ENCODE results near the gene SIPA1L3.

The SIPA1L3 gene

GRCh38 chr19:37931881-37932655 lies 25.1 kb downstream of the SIPA1L3 start:
- Histone ChIP-seq H3K27me3 (ENCODE audit: low read depth, low read length) (no peaks in the 10 kb centered on the region), H3K9me3 (ENCODE audit: insufficient read depth, low read length) (peaks cover 17% of the 10 kb centered on the region; the same call in 1 of the 2 replicates), H3K79me2 (ENCODE audit: low read length) (peaks cover 50% of the 10 kb centered on the region), H3K9ac (ENCODE audit: low read length) (peak overlapping the region; percentile 79), H3K36me3 (replicated peaks; ENCODE audit: low read depth, low read length) (peaks cover 35% of the 10 kb centered on the region), H3K4me1 (ENCODE audit: low read length) (peaks cover 52% of the 10 kb centered on the region), H4K20me1 (ENCODE audit: insufficient read depth, low read length) (no peaks in the 10 kb centered on the region), H2AFZ (ENCODE audit: low read depth, low read length) (peak overlapping the region; percentile 49; the same call in 1 of the 2 replicates), H3K27ac (ENCODE audit: low read length) (peak overlapping the region; percentile 72), H3K4me2 (ENCODE audit: low read length) (peak overlapping the region; percentile 90), H3K4me3 (ENCODE audit: low read length) (peak overlapping the region; percentile 75)
- peak; percentile 42 for TF ChIP-seq CTCF (IDR thresholded peaks at IDR 0.05; ENCODE audit: low read depth, low read length)
- no peak for TF ChIP-seq EZH2phosphoT487 (IDR thresholded peaks at IDR 0.05; ENCODE audit: low read depth)

- Histone ChIP-seq H3K9ac (ENCODE audit: low read length) (peak overlapping the region; percentile 79), H3K36me3 (replicated peaks; ENCODE audit: low read depth, low read length) (peaks cover 41% of the 10 kb centered on the region), H4K20me1 (ENCODE audit: insufficient read depth, low read length) (no peaks in the 10 kb centered on the region), H3K4me1 (ENCODE audit: low read length) (peaks cover 43% of the 10 kb centered on the region), H3K9me3 (ENCODE audit: insufficient read depth, low read length) (peaks cover 14% of the 10 kb centered on the region; the same call in 1 of the 2 replicates), H3K4me2 (ENCODE audit: low read length) (peak overlapping the region; percentile 90), H3K27ac (ENCODE audit: low read length) (peak overlapping the region; percentile 72), H3K4me3 (ENCODE audit: low read length) (peak overlapping the region; percentile 75), H3K79me2 (ENCODE audit: low read length) (peaks cover 44% of the 10 kb centered on the region), H2AFZ (ENCODE audit: low read depth, low read length) (no peak overlapping the region), H3K27me3 (ENCODE audit: low read depth, low read length) (no peaks in the 10 kb centered on the region)
- TF ChIP-seq CTCF (IDR thresholded peaks at IDR 0.05; ENCODE audit: low read depth, low read length) (no peak), EZH2phosphoT487 (IDR thresholded peaks at IDR 0.05; ENCODE audit: low read depth) (no peak)
These were observed 26.3 kb downstream of the SIPA1L3 start for GRCh38 chr19:37932985-37933936.

- peaks cover 44% of the 10 kb centered on the region for H3K79me2 ChIP-seq (ENCODE audit: low read length)
- peaks cover 45% of the 10 kb centered on the region for H3K36me3 ChIP-seq (replicated peaks; ENCODE audit: low read depth, low read length)
- H3K9me3 ChIP-seq (ENCODE audit: insufficient read depth, low read length): peaks cover 14% of the 10 kb centered on the region; the same call in 1 of the 2 replicates
- peaks cover 36% of the 10 kb centered on the region for H3K4me1 ChIP-seq (ENCODE audit: low read length)
- no peaks in the 10 kb centered on the region for H3K27me3 ChIP-seq (ENCODE audit: low read depth, low read length)
- H3K9ac ChIP-seq (ENCODE audit: low read length): no peak overlapping the region
- H3K4me3 ChIP-seq (ENCODE audit: low read length): no peak overlapping the region
- TF ChIP-seq CTCF (IDR thresholded peaks at IDR 0.05; ENCODE audit: low read depth, low read length): no peak
- H2AFZ ChIP-seq (ENCODE audit: low read depth, low read length): no peak overlapping the region
- H3K27ac ChIP-seq (ENCODE audit: low read length): no peak overlapping the region
- H3K4me2 ChIP-seq (ENCODE audit: low read length): no peak overlapping the region
- no peaks in the 10 kb centered on the region for H4K20me1 ChIP-seq (ENCODE audit: insufficient read depth, low read length)
These were observed 26.9 kb downstream of the SIPA1L3 start for GRCh38 chr19:37933937-37934358.

- Histone ChIP-seq H3K27me3 (ENCODE audit: low read depth, low read length) (no peaks in the 10 kb centered on the region), H3K4me2 (ENCODE audit: low read length) (no peak overlapping the region), H2AFZ (ENCODE audit: low read depth, low read length) (no peak overlapping the region), H4K20me1 (ENCODE audit: insufficient read depth, low read length) (no peaks in the 10 kb centered on the region), H3K9ac (ENCODE audit: low read length) (no peak overlapping the region), H3K4me3 (ENCODE audit: low read length) (no peak overlapping the region), H3K79me2 (ENCODE audit: low read length) (peaks cover 38% of the 10 kb centered on the region), H3K36me3 (replicated peaks; ENCODE audit: low read depth, low read length) (peaks cover 52% of the 10 kb centered on the region), H3K4me1 (ENCODE audit: low read length) (peaks cover 28% of the 10 kb centered on the region), H3K27ac (ENCODE audit: low read length) (no peak overlapping the region), H3K9me3 (ENCODE audit: insufficient read depth, low read length) (peaks cover 14% of the 10 kb centered on the region; the same call in 1 of the 2 replicates)
- TF ChIP-seq CTCF (IDR thresholded peaks at IDR 0.05; ENCODE audit: low read depth, low read length): no peak
- no peak for TF ChIP-seq EZH2phosphoT487 (IDR thresholded peaks at IDR 0.05; ENCODE audit: low read depth)
These were observed 28.3 kb downstream of the SIPA1L3 start for GRCh38 chr19:37935341-37935740.

Data from OCI-LY3 (cell line).